OCI-LY7 (cell line): Measurements from ENCODE around the gene PPAT. TPM values are rescaled to one million over a fixed set of nuclear protein-coding genes. Genes with fewer than 3 reads are reported as not detected.

Experiments used
- BruUV-seq: library from RNA; stranded (reverse); fragments of 400-500 nt; replicated peaks from 2 replicates; lab custom pipeline; 2021; lab: Mats Ljungman, UMichigan
- CTCF ChIA-PET: fragments of 300-600 bp; sonication (Branson Sonifier 250); formaldehyde crosslinking; loops from one replicate; lab custom pipeline; 2022; ENCODE audit warnings: antibody characterized with exemption; ENCODE audit not compliant: unreplicated experiment; lab: Charles Lee
- POLR2A ChIA-PET: fragments of 300-600 bp; sonication (Branson Sonifier 250); formaldehyde crosslinking; loops from one replicate; lab custom pipeline; 2022; ENCODE audit warnings: antibody characterized with exemption; lab: Charles Lee
- DNase-seq: peaks from one replicate; pipeline ENCODE4 v3.0.0-alpha.2; 2015; ENCODE audit warnings: low spot score
- H2AFZ ChIP-seq: fragments of 200-600 bp; sonication (generic), shearing (Covaris generic); 2 replicates; pipeline ENCODE4 v1.6.1; 2014; ENCODE audit warnings: mild to moderate bottlenecking, antibody characterized with exemption, low read length, moderate library complexity
- H3K27ac ChIP-seq: fragments of 200-600 bp; sonication (generic); 2 replicates; pipeline ENCODE4 v1.5.1; 2014; ENCODE audit warnings: mixed run types, low read depth, mild to moderate bottlenecking, moderate library complexity, low read length, inconsistent platforms; ENCODE audit not compliant: poor library complexity, severe bottlenecking
- H3K36me3 ChIP-seq: fragments of 200-600 bp; sonication (generic); 2 replicates; pipeline ENCODE4 v1.6.1; 2014; ENCODE audit warnings: mild to moderate bottlenecking, antibody characterized with exemption, low read length, moderate library complexity, mixed read lengths; ENCODE audit not compliant: insufficient read depth
- H3K4me1 ChIP-seq: fragments of 200-600 bp; sonication (generic); 2 replicates; pipeline ENCODE4 v1.5.1; 2014; ENCODE audit warnings: mild to moderate bottlenecking, low read length; ENCODE audit not compliant: insufficient read depth, poor library complexity, severe bottlenecking
- H3K4me2 ChIP-seq: fragments of 200-600 bp; sonication (generic); 2 replicates; pipeline ENCODE4 v1.6.1; 2014; ENCODE audit warnings: mild to moderate bottlenecking, low read length
- H3K4me3 ChIP-seq: fragments of 200-600 bp; sonication (generic); 2 replicates; pipeline ENCODE4 v1.5.1; 2014; ENCODE audit warnings: mild to moderate bottlenecking, low read depth, low read length; ENCODE audit not compliant: poor library complexity, severe bottlenecking
- H3K79me2 ChIP-seq: fragments of 200-600 bp; sonication (generic); 2 replicates; pipeline ENCODE4 v1.6.1; 2016; ENCODE audit warnings: low read depth, mild to moderate bottlenecking, low read length, moderate library complexity, mixed read lengths; ENCODE audit not compliant: insufficient read depth
- H3K9me2 ChIP-seq: fragments of 200-600 bp; sonication (generic); 2 replicates; pipeline ENCODE4 v1.6.1; 2016; ENCODE audit warnings: mild to moderate bottlenecking, low read length, mixed read lengths; ENCODE audit not compliant: insufficient read depth
- H3K9me3 ChIP-seq: fragments of 200-600 bp; sonication (generic); 2 replicates; pipeline ENCODE4 v1.6.1; 2014; ENCODE audit warnings: mild to moderate bottlenecking, mixed run types, low read length, mixed read lengths
- H4K20me1 ChIP-seq: fragments of 200-600 bp; sonication (generic); 2 replicates; pipeline ENCODE4 v1.6.1; 2014; ENCODE audit warnings: mild to moderate bottlenecking, antibody characterized with exemption, low read length, moderate library complexity, mixed read lengths; ENCODE audit not compliant: insufficient read depth
- EZH2phosphoT487 ChIP-seq: fragments of 200-600 bp; sonication (generic); IDR thresholded peaks from 2 replicates; pipeline ENCODE4 v1.6.1; 2018; ENCODE audit warnings: low read depth, borderline replicate concordance, mild to moderate bottlenecking, mixed run types, antibody characterized with exemption, low read length, moderate library complexity, mixed read lengths
- intact Hi-C: fragments of 100-400 bp; cut with micrococcal nuclease; formaldehyde crosslinking; loops from one replicate; pipeline ENCODE4 v1.10.0; 2022; ENCODE audit not compliant: unreplicated experiment
- total RNA-seq, 2 experiments: library from RNA; depleted of rRNA in 1 of 2; stranded (reverse); fragments of >200 nt in 1 of 2; shearing (Covaris generic) in 1 of 2; gene quantifications; 2 replicates each; pipeline ENCODE4 v1.2.3, GENCODE V29; 2014 to 2022
- TF ChIP-seq, protein P1 (sequence below): fragments of 200-600 bp; sonication (generic); conservative IDR thresholded peaks from 2 replicates; pipeline ENCODE4 v1.5.1; 2014; ENCODE audit warnings: mild to moderate bottlenecking, antibody characterized with exemption, low read length, moderate library complexity, mixed read lengths

Gene PPAT
- total RNA-seq, 2 experiments from 2014 or later, result 35.8 to 54.3 TPM

DNA sequence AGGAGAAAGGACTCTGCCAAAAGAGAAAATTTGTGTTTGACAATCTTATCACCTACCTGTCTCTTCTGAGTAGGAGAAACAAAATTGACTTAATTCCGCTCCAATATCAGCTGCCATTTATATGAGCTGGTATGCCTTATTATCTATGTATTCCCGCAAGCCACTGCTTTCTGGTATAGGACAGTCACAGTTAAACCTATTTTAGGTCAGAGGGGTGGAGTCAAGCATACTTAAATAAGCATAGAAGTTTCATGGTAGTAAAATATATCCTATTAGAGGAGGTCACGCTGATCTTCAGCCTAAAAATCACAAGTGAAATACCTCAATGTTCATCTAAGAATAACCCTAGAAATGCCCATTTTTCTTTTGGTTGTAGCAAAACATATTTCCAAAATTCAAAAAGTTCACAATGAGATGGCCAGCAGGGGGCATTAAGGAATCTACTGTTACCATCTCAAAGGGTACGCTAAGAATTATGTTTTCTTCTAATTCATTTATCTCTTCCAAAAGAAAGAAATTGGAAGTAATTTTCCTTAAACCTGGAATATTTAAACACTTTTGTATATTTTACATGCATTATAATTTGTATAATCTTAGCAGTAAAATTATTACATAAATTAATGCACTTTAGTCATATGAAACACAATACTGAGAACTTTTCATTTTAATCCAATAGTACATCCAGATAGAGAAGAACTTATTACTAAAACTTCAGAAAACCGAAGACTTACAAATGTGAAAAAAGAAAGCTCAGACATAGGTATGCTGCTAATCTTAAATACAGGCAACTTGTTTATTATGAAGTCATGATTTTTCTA lies 10.5 kb downstream of the PPAT start:
- ChIA-PET POLR2A (interaction anchor here (0.5 to 5.6 kb wide), 7 partner anchors 10 to 957 kb away, joined by 3 to 52 read pairs (median 4); partner anchors contain the start of genes AASDH, PAICS and PPAT), CTCF (interaction anchor here (1.4 kb wide), 1 partner anchor 11 kb away, joined by 5 read pairs; the partner anchor contains the start of gene PPAT)
- DNase-seq, result peak; percentile 43
- Histone ChIP-seq H3K36me3 (peaks cover 57% of the 10 kb centered on the region), H4K20me1 (peaks cover 77% of the 10 kb centered on the region), H3K9me2 (no peaks in the 10 kb centered on the region), H3K79me2 (peaks cover 100% of the 10 kb centered on the region), H3K4me3 (no peak overlapping the region), H3K4me1 (peaks cover 36% of the 10 kb centered on the region), H3K27ac (peak overlapping the region; percentile 33), H2AFZ (no peak overlapping the region), H3K4me2 (0 out of 2 replicates have a peak overlapping the region, but pooled peaks have one; percentile 14), H3K9me3 (peaks cover 6% of the 10 kb centered on the region; the same call in 1 of the 2 replicates)
- intact Hi-C loops, result loop anchor here (10.0 kb wide), 1 partner anchor 410 kb away; no protein-coding TSS in a partner anchor
- no TSS peak for BruUV-seq
- TF ChIP-seq, protein P1, sequence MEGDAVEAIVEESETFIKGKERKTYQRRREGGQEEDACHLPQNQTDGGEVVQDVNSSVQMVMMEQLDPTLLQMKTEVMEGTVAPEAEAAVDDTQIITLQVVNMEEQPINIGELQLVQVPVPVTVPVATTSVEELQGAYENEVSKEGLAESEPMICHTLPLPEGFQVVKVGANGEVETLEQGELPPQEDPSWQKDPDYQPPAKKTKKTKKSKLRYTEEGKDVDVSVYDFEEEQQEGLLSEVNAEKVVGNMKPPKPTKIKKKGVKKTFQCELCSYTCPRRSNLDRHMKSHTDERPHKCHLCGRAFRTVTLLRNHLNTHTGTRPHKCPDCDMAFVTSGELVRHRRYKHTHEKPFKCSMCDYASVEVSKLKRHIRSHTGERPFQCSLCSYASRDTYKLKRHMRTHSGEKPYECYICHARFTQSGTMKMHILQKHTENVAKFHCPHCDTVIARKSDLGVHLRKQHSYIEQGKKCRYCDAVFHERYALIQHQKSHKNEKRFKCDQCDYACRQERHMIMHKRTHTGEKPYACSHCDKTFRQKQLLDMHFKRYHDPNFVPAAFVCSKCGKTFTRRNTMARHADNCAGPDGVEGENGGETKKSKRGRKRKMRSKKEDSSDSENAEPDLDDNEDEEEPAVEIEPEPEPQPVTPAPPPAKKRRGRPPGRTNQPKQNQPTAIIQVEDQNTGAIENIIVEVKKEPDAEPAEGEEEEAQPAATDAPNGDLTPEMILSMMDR, result peak; percentile 91
- TF ChIP-seq EZH2phosphoT487, result no peak

DNA sequence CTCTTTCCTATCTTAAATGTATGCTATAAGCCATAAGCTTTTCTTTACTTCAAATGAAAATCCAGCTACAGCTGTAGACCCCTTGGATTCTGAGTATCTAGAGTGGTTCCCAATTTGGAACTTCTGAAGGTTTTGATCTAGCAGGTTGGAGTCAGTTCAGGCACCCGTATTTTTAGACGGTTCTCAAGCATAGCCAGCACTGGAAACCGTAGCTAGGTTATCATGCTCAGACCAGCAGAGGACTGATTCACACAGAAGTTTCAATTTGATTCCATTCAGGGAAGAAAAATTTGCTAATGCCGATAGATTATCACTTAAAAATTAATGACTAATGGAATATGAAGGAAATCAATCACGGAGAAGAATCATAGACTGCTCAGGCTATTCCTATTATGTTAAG lies 11.2 kb downstream of the PPAT start:
- H3K4me2 ChIP-seq, result no peak overlapping the region
- BruUV-seq, result no TSS peak
- H3K36me3 ChIP-seq, result peaks cover 53% of the 10 kb centered on the region
- ChIA-PET CTCF (interaction anchor here (1.4 kb wide), 1 partner anchor 12 kb away, joined by 5 read pairs; no protein-coding TSS in a partner anchor), POLR2A (interaction anchor here (0.5 to 5.6 kb wide), 7 partner anchors 11 to 483 kb away, joined by 3 to 52 read pairs (median 4); partner anchors contain the start of genes AASDH, PAICS, PPAT and REST)
- peaks cover 6% of the 10 kb centered on the region; the same call in 1 of the 2 replicates for H3K9me3 ChIP-seq
- peaks cover 77% of the 10 kb centered on the region for H4K20me1 ChIP-seq
- no peak for DNase-seq
- no peaks in the 10 kb centered on the region for H3K9me2 ChIP-seq
- no peak for TF ChIP-seq EZH2phosphoT487
- TF ChIP-seq, protein P1, result no peak
- H3K79me2 ChIP-seq, result peaks cover 100% of the 10 kb centered on the region
- H3K4me3 ChIP-seq, result no peak overlapping the region
- H3K27ac ChIP-seq, result no peak overlapping the region
- no peak overlapping the region for H2AFZ ChIP-seq
- intact Hi-C loops, result loop anchor here (10.0 kb wide), 1 partner anchor 411 kb away; no protein-coding TSS in a partner anchor
- H3K4me1 ChIP-seq, result peaks cover 36% of the 10 kb centered on the region
